Gastrocnemius medialis (tissue), 4 donors: Measurements from ENCODE around the gene RIN1.

Source experiments
- CTCF ChIP-seq, 5 experiments: fragments of 450-650 bp in 3 of 5; fragments of 200-600 bp in 2 of 5; sonication (generic) in 2 of 5; IDR thresholded peaks in 4 of 5; conservative IDR thresholded peaks in 1 of 5; 1 replicate in 4 of 5; 2 replicates in 1 of 5; pipeline ENCODE4 v1.5.1; 2016 to 2019; ENCODE audit warnings: antibody characterized with exemption in 5 of 5, mild to moderate bottlenecking in 3 of 5, moderate library complexity in 3 of 5
- POLR2A ChIP-seq, 2 donors: fragments of 450-650 bp; IDR thresholded peaks; one replicate each; pipeline ENCODE4 v1.6.1; 2017; ENCODE audit warnings: antibody characterized with exemption in 2 of 2, mild to moderate bottlenecking in 2 of 2, moderate library complexity in 2 of 2

GRCh38 chr11:66333896-66334604 lies 2.2 kb downstream of the RIN1 start:
- TF ChIP-seq POLR2A (IDR thresholded peaks at IDR 0.05) (no peak), CTCF (IDR thresholded peaks at IDR 0.05 in 4 of 5, conservative IDR thresholded peaks at IDR 0.05 in 1 of 5) (no peak)
